OCI-LY3 (cell line): ENCODE data around the gene MLLT10.

Source experiments
- EZH2phosphoT487 ChIP-seq: fragments of 200-600 bp; shearing (Covaris generic); IDR thresholded peaks from 2 replicates; pipeline ENCODE4 v1.6.1; 2018; ENCODE audit warnings: antibody characterized with exemption, mixed run types, low read depth
- TF ChIP-seq, protein P1 (sequence below): fragments of 200-600, 300-600 bp; sonication (generic); IDR thresholded peaks from 2 replicates; pipeline ENCODE4 v1.5.1; 2014; ENCODE audit warnings: antibody characterized with exemption, low read length, low read depth

DNA sequence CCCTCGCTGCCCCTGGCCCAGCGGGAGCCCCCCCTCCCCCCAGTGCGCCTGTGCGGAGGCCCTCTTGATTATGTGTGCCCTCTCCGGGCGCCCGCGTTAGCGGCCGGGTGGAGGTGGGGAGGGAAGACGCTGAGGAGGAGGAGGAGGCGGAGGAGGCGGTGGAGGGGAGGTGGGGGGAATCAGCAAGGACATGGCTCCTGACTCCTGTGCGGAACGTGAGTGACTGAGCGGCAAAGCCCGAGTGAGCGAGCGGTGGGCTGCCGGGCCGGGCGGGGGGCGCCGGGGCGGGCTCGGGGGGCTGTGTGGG is 201 bp downstream of the MLLT10 start:
- TF ChIP-seq, protein P1, sequence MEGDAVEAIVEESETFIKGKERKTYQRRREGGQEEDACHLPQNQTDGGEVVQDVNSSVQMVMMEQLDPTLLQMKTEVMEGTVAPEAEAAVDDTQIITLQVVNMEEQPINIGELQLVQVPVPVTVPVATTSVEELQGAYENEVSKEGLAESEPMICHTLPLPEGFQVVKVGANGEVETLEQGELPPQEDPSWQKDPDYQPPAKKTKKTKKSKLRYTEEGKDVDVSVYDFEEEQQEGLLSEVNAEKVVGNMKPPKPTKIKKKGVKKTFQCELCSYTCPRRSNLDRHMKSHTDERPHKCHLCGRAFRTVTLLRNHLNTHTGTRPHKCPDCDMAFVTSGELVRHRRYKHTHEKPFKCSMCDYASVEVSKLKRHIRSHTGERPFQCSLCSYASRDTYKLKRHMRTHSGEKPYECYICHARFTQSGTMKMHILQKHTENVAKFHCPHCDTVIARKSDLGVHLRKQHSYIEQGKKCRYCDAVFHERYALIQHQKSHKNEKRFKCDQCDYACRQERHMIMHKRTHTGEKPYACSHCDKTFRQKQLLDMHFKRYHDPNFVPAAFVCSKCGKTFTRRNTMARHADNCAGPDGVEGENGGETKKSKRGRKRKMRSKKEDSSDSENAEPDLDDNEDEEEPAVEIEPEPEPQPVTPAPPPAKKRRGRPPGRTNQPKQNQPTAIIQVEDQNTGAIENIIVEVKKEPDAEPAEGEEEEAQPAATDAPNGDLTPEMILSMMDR: no peak
- no peak for TF ChIP-seq EZH2phosphoT487
